NCI-H82 treated with DMSO at 0.1 percent for 48 hours (cell line): ENCODE measurements around the gene TAAR5.
"Not testable (repeated sequence)": the region's sequence is repeated elsewhere in the genome, so short reads cannot be mapped to it uniquely, and the experiment has no call there.

Source experiments
- DNase-seq: peaks from one replicate; lab custom pipeline; 2025; ENCODE audit not compliant: unreplicated experiment; lab: John Stamatoyannopoulos, UW

Gene TAAR5

DNA sequence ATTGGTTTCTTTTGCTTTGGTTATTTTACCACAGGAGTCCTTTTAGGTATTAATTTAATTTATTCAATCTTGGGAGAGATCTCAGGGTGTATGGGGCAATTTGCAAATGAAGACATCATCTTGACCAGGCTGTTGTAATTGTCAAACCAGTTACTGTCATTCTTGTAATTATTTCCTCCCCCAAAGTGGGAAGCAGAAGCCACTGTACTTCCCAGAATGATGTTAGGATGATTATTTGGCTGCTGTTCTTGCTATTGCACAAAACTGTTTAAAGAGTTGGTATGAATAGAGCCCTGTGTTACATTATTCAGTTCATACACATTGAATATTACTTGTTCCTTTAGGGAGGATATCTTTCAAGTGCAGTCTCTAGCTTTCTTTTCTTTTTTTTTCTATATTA, 17.8 kb downstream of the TAAR5 start:
- DNase-seq = no peak

DNA sequence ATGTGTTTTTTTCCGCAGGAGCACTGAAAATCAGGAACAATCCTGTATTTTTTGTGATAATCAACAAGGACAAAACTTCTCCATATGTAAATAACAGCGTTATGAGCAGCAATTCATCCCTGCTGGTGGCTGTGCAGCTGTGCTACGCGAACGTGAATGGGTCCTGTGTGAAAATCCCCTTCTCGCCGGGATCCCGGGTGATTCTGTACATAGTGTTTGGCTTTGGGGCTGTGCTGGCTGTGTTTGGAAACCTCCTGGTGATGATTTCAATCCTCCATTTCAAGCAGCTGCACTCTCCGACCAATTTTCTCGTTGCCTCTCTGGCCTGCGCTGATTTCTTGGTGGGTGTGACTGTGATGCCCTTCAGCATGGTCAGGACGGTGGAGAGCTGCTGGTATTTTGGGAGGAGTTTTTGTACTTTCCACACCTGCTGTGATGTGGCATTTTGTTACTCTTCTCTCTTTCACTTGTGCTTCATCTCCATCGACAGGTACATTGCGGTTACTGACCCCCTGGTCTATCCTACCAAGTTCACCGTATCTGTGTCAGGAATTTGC, 19.2 kb downstream of the TAAR5 start, which contains the start of gene TAAR6:
TSS of gene TAAR6 (plus strand) at position 102 of the 557 bp plus-strand sequence. CDS start at position 102, 0 bp downstream.
- DNase-seq = no peak

DNA sequence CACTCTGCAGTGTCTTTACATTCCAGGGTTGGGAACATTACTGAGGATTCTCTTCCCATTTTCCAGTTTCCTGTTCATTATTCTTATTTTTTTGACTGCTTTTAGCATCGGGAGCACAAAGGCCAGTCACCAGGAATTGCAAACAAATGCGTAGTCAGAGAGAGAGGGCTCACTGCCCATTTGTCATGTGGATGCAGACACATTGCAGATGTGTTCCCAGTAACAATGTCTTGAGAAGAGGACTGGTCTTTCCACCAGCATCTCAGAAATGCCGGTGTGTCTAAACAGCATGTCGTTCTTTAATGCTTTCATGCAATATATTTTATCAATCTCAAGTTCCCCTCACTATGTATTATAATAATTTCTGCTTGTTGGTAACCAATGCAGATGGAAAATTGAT, 20.4 kb downstream of the TAAR5 start:
- DNase-seq = no peak

DNA sequence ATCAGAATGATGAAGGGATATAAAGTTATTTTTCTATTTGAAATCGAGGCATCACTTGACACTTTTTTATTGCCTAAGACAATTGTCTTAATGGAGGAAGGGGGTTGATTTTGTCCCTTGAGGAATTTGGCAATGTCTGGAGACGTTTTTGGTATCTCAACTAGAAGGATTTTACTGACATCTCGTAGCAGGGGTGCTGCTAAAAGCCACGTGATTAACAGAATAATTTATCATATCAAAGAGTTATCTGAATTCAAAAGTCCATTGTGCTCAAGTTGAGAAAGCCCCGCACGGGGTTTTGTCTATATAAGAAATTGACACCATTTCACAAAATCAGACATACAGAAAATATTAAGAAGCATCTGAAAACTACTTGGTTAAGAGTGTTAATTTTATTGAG, 20.9 kb downstream of the TAAR5 start:
- no peak for DNase-seq

DNA sequence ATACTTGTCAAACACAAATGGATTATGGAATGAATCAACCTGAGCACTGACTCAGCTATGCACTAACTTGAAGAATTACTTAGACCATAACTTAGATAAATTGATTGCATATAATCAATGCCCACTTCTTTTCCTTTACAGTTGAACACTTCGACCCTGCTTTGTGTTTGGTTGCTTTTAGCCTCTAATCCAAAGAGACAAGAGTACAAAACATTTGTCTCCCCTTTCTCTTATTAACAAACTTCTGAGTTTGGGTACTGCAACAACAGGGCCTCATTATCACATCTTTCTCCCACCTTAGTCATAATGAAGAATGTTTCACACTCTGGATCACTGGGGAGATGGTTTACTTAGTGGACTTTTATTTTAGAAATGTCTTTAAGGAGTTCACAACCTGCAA, 22.0 kb downstream of the TAAR5 start:
- DNase-seq = no peak

DNA sequence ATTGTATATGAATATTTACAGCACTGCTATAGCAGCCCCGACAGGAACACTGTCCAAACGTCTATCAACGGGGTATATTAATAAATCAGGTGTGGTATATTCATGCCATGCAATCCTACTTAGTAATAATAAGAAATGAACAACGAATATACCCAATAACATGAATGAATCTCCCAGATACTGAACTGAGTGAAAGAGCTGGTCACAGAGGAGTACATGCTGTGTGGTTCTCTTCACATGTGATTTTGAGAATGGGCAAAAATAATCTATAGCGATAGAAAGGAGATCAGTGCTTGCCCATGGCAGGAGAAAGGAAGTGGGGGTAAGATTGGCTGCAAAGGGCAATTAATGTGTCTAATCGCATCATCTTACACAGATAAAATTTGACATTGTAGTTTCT, 23.1 kb downstream of the TAAR5 start:
- no peak for DNase-seq

DNA sequence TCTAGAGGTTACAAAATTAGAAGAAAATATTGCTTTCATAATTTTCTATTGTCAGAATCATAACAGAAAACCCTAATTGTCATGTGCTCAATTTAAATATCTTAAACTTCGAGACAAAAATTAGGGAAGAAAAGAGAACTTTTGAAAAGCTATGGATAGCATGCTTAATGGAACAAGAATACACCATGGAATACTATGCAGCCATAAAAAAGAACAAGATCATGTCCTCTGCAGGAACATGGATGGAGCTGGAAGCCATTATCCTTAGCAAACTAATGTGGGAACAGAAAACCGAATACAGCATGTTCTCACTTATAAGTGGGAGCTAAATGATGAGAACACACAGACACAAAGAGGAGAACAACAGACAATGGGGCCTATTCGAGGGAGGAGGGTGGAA, 29.5 kb downstream of the TAAR5 start:
- not testable (repeated sequence) for DNase-seq

DNA sequence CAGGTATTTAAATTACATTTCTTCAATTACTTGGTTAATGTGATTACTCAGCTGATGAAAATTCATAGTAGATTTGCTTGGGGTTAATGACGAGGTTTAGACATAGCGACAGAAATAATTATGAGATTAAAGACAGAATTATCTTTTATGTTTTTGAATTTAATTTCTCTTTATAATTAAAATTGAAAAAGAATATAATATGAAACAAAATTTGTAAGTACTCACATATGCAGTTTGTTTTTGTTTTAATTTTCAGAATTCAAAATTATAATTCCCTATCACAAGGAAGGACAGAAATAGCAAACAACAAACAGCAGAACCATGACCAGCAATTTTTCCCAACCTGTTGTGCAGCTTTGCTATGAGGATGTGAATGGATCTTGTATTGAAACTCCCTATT, 37.2 kb downstream of the TAAR5 start, which contains the start of gene TAAR8:
TSS of gene TAAR8 (plus strand) at position 301 of the 400 bp plus-strand sequence. CDS start at position 322, 21 bp downstream.
- DNase-seq = no peak

DNA sequence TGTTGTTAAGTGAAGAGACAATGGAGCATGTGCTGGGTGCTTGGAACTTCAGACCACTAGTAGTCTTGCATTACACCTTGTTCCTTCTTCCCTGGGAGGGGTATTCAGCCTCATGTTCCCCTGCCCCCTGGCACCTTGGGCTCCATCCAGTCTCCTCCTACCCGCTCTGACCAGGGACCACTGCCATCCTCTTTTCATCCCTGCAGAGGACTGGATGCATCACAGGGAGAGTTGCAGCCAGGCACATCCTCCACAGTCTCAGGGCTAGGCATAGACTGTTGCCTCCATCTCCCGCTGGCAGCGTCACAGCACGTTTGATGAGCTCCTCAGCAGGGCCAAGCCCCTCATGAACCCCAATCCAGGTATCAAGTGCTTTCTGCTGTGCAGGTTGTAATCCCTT, 38.3 kb downstream of the TAAR5 start:
- DNase-seq = no peak

DNA sequence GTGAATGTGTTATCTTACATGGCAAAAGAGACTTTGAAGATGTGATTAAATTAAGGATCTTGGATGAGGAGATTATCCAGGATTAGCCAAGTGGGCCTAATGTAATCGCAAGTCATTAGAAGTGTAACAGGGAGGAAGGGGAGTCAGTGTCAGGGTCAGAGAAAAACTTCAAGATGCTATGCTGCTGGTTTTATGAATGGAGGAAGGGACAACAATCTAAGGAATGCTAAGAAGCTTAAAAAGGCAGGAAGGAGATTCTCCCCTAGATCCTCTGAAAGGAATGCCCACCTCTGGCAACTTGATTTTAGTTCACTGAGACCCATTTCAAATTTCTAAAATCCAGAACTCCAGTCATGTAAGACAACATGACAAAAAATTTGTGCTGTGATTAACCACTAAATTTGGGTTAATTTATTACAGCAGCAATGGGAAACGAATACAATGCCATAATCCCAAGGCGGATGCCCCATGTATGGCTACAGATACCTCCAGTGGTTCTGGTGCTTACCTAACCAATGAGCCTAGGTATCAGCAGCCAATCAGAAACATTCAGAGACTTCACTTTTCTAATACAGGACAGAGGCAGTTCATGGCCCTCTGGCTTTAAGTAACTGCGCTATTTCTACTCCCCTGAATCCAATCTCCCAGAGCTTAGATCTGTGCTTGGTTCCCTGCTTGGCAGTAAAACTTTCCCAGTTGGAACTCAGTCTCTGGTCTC, 40.6 kb downstream of the TAAR5 start:
- DNase-seq = peak; percentile 35

DNA sequence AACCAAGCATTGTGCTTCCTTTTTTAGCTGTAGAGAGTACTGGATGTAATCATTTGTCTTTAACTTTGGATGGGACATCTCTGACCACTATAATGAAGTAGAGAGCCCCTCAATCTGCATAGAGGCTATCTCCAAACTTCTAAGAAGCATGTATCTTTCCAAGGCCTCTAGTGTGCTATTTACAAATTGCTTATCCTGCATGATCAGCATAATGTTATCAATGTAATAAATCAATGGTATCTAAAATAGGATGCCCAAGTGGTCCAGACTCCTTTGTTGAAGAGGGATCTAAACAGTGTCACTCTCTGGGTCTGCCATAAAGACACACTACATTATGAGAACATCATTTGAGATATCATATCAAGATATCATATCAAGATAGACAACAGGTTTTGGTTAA, 44.7 kb downstream of the TAAR5 start:
- DNase-seq = no peak
